GM12891 (cell line): ENCODE results near the gene USP4.
"Not testable (repeated sequence)": the region's sequence is repeated elsewhere in the genome, so short reads cannot be mapped to it uniquely, and the experiment has no call there.

Source experiments
- DNase-seq: peaks from one replicate; pipeline ENCODE4 v3.0.0; 2011; ENCODE audit warnings: low spot score; ENCODE audit not compliant: insufficient read length
- FAIRE-seq: peaks from 2 replicates; lab custom pipeline; 2011; peaks lifted over from hg19 to GRCh38; lab: Jason Lieb, UNC
- PAX5 ChIP-seq: IDR thresholded peaks from 2 replicates; pipeline ENCODE4 v1.6.1; 2011; ENCODE audit warnings: low read length, moderate library complexity, mild to moderate bottlenecking; ENCODE audit not compliant: insufficient read depth, severe bottlenecking
- POLR2A ChIP-seq: IDR thresholded peaks from 2 replicates; pipeline ENCODE4 v1.6.1; 2011; ENCODE audit warnings: low read depth, low read length, control low read depth
- POLR2AphosphoS5 ChIP-seq: IDR thresholded peaks from 2 replicates; pipeline ENCODE4 v1.6.1; 2011; ENCODE audit warnings: low read depth, low read length, control low read depth
- POU2F2 ChIP-seq: IDR thresholded peaks from 2 replicates; pipeline ENCODE4 v1.6.1; 2011; ENCODE audit warnings: low read depth, mild to moderate bottlenecking, control low read depth, low read length, moderate library complexity
- SPI1 ChIP-seq: IDR thresholded peaks from 2 replicates; pipeline ENCODE4 v1.6.1; 2011; ENCODE audit warnings: low read depth, low read length, control low read depth
- TAF1 ChIP-seq: IDR thresholded peaks from 2 replicates; pipeline ENCODE4 v1.6.1; 2011; ENCODE audit warnings: low read depth, low read length, control low read depth

USP4 gene

DNA sequence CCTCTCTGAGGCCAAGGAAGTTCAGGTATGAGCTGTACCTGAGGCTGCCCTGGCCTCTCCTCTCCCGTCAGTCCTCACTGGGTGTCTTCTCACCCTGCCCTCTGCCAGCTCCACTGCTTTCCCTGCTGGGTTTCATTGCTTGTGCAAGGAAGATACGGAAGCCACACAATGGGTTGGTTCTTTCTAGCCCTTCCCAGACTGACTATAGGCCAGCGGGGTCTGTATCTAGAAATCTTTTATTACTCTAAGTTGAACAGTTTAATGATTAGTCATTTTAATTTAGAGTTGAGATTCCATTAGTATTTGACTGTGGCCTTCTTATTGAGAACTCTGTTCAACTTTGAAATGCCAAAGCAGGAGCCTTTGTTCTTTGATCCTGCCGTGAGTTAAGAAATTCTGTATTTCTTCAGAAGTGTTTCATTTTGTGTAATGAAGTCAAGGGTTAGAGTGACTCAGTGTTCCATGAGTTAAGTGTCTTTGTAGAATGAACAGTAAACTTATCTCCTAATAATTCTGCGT lies 79.0 kb downstream of the USP4 start:
- DNase-seq, result no peak
- TF ChIP-seq SPI1, result no peak
- TF ChIP-seq PAX5, result no peak
- TF ChIP-seq POLR2AphosphoS5, result no peak
- no peak for TF ChIP-seq POU2F2
- no peak for TF ChIP-seq POLR2A
- no peak for FAIRE-seq

DNA sequence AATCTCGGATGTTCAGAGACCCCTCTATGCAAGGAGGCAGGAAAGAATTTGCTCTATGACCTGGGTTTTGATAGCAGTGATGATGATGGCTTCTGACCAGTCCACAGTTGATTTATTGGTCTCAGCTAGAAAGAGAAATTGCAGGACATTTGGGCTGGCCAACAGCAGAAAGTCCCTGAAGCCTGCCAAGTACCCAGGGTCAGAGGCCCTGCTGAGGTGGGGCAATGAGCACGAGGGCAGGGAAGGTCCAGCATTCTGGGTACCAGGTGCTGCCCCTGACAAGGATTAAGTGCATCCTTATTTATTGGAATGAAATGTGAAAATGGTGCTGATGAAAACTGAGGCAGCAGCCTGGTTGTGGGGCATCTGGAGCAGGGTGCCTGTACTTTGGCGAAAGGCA lies 82.7 kb downstream of the USP4 start:
- no peak for DNase-seq
- TF ChIP-seq SPI1, result no peak
- TF ChIP-seq POLR2AphosphoS5, result no peak
- TF ChIP-seq PAX5, result no peak
- no peak for TF ChIP-seq POU2F2
- no peak for TF ChIP-seq POLR2A
- TF ChIP-seq TAF1, result no peak

DNA sequence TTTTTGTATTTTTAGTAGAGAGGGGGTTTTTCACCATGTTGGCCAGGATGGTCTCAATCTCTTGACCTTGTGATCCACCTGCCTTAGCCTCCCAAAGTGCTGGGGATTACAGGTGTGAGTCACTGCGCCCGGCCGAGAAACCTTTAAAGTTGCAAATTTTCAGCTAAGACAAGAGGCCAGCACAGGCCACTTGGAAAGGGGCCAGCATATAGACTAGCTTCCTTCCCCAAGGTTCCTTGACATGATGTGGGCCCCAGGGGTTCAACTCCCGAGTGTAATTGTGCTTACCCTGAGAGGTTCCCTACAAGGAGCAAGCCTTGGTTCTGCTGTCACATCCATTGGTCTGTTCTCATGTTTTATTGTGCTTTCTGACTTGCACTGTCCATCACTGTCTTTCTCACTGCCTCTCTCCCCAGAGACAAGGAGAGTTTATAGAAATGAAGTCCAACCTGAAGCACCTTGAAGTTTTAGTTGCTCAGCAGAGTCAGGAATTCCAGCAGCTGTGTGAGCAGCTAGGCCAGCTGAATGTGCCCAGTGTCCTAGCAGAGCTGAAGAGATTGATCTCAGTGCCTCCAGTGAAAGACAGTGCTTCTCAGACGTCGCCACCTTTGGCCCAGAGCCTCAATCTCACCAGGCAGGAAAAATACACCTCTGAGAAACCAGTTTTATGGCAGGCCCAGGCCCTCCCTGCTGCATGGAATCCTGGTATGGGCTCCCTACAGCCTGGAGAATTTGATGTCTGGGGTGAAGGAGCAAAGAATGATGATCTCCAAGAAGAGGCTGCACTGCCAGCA lies 83.9 kb downstream of the USP4 start:
- DNase-seq (no peak), FAIRE-seq (no peak)
- no peak for TF ChIP-seq POU2F2
- TF ChIP-seq POLR2AphosphoS5, result no peak
- TF ChIP-seq PAX5, result no peak
- no peak for TF ChIP-seq SPI1
- no peak for TF ChIP-seq POLR2A
- TF ChIP-seq TAF1, result no peak

More for the DNA sequence above, 82.7 kb downstream of the USP4 start:
- FAIRE-seq, result no peak

DNA sequence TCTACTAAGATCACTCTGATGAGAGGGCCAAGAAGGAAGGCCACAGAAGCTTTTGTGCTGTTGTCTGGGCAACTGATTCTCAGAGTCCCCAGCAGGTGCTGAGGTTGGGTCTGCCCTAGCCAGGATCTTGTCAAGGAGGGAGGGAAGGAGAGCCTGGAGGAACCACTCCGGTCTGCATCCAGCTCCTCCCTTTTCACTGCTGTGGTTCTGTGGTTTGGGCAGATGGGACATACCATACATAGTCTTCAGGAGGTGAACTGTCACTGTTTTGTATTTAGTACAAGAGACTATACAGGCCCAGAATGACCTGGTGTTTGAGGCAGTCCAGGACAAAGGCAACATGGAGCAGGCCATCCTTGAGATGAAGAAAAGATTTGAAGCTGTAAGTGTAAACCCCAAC lies 84.7 kb downstream of the USP4 start:
- TF ChIP-seq PAX5, result no peak
- no peak for TF ChIP-seq POLR2A
- TF ChIP-seq POLR2AphosphoS5, result no peak
- TF ChIP-seq POU2F2, result no peak
- no peak for TF ChIP-seq SPI1
- no peak for TF ChIP-seq TAF1
- FAIRE-seq (peak; percentile 61), DNase-seq (no peak)

DNA sequence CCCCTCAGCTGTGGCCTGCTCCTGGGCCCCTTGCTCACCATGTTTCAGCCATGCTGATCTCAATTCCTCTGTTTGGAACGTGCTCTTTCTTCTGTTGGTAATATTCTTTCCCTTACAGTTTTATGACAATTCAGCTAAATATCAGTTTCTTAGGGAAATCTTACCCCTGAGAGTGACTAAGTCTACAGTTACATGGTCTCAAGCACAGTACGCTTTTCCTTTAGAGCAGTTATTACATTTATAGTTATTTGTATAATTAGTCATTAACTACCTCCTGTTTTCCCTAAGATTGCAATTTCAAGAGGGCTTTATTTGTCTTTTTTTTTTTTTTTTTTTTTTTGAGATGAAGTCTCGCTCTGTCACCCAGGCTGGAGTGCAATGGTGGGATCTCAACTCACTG lies 86.3 kb downstream of the USP4 start:
- no peak for FAIRE-seq
- TF ChIP-seq TAF1 (no peak), SPI1 (no peak), POLR2AphosphoS5 (no peak), POU2F2 (no peak), PAX5 (no peak), POLR2A (no peak)
- DNase-seq, result no peak

DNA sequence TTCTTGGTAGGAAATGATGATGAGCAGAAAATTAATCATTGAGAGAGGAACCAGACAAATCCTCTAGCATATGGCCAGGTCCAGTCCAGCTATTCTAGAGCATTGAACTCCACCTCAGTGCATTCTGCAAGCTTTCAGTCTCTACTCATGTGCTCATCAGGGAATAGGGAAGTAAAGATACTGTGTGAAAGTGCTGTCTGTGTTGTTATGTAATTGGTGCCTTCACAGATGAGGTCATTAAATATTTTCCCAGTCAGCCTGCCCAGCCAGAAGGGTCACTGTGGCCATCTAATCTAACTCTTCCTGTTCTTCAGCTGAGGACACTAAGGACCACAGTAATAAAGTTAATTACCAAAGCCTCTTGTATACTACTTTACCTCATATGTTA lies 91.0 kb downstream of the USP4 start:
- no peak for DNase-seq
- FAIRE-seq, result no peak
- TF ChIP-seq POLR2AphosphoS5, result no peak
- TF ChIP-seq SPI1, result no peak
- TF ChIP-seq POU2F2, result no peak
- no peak for TF ChIP-seq POLR2A
- no peak for TF ChIP-seq TAF1
- TF ChIP-seq PAX5, result no peak

DNA sequence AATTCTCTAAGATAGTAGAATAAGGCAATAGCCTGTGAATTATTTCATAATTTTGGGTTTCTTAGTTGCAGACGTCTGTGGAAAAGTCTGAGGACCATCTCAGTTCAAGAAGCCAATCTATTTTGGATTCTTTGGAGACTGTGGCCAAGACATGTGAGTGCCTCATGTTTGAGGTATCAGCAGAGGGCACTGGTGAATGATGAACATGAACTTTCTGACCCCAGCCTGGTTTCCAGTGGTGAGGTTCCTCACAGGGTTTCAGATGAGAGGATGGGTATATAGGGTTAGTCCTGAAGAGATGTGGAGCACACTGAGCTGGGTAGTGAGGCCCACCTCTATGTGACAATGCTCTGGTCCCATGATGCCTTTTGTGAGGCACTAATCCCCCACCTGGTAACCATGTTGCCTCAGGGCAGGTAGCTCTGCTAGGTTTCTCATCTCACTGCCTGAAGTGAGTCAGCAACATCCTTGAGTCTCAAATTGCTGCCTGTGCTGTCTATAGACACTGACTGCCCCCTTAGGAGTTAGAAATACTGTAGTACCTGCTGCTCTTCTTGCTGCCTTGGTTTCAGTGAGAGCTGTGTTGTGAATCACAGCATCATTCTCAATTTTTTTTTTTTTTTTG lies 95.2 kb downstream of the USP4 start:
- TF ChIP-seq POU2F2, result no peak
- TF ChIP-seq SPI1, result no peak
- TF ChIP-seq PAX5, result no peak
- TF ChIP-seq POLR2A, result no peak
- TF ChIP-seq POLR2AphosphoS5, result no peak
- DNase-seq (no peak), FAIRE-seq (peak; percentile 9)

DNA sequence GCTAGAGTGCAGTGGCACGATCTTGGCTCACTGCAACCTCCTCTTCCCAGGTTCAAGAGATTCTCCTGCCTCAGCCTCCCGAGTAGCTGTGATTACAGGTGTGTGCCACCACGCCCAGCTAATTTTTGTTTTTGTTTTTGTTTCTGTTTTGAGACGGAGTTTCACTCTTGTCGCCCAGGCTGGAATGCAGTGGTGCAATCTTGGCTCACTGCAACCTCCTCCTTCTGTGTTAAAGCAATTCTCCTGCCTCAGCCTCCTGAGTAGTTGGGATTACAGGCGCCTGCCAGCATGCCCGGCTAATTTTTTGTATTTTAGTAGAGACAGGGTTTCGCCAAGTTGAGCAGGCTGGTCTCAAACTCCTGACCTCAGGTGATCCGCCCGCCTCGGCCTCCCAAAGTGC lies 99.8 kb downstream of the USP4 start:
- FAIRE-seq, DNase-seq: not testable (repeated sequence)

DNA sequence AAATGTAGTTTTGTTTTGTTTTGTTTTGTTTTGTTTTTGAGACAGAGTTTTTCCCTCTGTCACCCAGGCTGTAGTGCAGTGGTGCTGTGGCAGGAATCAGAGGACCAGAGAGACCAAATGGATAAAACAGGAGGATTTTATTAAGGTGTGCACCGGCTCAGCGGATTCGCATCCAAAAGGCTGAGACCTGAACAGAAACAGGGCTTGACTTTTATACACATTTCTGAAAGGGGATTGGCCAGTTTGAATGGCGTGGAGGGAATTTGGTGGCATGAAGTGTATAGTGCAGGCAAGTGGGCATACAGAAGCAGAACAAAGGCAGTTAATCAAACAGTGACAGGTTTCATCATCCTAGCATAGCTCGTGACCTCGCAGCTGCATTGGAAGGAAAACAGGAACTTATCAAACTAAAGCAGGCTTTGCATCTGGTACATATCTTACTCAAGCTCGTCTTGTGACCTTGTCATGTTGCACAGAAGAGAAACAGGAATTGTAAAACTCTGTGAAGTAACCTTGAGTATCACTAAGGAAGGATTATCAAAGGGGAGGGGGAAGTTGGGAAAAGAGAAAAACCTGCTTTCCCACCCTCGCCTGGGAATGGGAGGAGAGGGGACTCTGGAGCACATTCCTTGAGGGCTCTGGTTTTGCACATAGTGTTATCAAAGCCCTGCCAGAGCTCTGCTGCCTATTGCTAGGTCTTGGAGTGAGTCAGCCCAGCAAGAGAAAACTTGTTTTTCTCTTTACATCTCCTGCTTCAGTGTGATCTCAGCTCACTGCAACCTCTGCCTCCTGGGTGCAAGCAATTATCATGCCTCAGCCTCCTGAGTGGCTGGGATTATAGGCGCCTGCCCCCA lies 101.4 kb downstream of the USP4 start:
- 0 out of 2 replicates have a peak, but pooled peaks have one; percentile 12 for TF ChIP-seq SPI1
- no peak for TF ChIP-seq PAX5
- DNase-seq, result no peak
- peak; percentile 33 for FAIRE-seq

DNA sequence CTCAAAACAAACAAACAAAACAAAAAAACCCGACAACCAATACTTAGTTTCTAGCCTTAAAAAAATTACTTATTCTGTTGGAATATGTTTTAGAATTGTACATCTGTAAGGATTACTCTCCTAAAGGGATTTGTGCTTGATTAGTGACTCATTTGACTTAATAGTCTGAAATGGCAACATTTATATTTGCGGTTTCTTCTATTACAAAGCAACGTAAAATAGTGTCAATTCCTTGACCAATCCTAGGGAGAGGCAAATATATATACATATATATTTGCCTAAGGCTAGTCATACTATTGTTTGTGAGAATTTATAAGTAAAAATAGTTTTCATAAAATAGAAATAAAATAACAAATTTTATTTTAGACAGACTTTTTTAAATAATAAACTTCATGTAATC lies 102.5 kb downstream of the USP4 start:
- FAIRE-seq, result no peak

More for the DNA sequence above, 102.5 kb downstream of the USP4 start:
- no peak for DNase-seq
- TF ChIP-seq SPI1 (no peak), POLR2A (no peak), POLR2AphosphoS5 (no peak), PAX5 (no peak), POU2F2 (no peak)
